Pancreas (tissue), 10 donors: Measurements from ENCODE around the gene OSBPL6. TPM values are rescaled to one million over a fixed set of nuclear protein-coding genes. Genes with fewer than 3 reads are reported as not detected.
"Not testable (repeated sequence)": the region's sequence is repeated elsewhere in the genome, so short reads cannot be mapped to it uniquely, and the experiment has no call there.

Experiments
- ATAC-seq, 4 donors: fragments of 200-7000 bp; cut with Tn5 transposase; one replicate each; pipeline versions ENCODE4 v1.8.0 to v1.9.1; 2020; ENCODE audit warnings: mild to moderate bottlenecking in 4 of 4, moderate library complexity in 4 of 4
- DNase-seq, 6 donors: peaks; one replicate each; pipeline ENCODE4 v3.0.0-alpha.2; 2020
- FAIRE-seq: peaks from 2 replicates; lab custom pipeline; 2012; peaks lifted over from hg19 to GRCh38; lab: Jason Lieb, UNC
- H3K27ac ChIP-seq, 4 donors: fragments of 200-600 bp; sonication (generic); 1 replicate in 3 of 4; 2 replicates in 1 of 4; pipeline versions ENCODE4 v1.5.0 to v1.8.0; 2020
- H3K27me3 ChIP-seq, 4 donors: fragments of 200-600 bp; one replicate each; pipeline ENCODE4 v1.8.0; 2021
- H3K36me3 ChIP-seq, 3 donors: fragments of 200-600 bp; sonication (generic) in 1 of 3; one replicate each; pipeline versions ENCODE4 v1.5.0 to v1.8.0; 2020 to 2021
- H3K4me1 ChIP-seq, 3 donors: fragments of 200-600 bp; one replicate each; pipeline ENCODE4 v1.8.0; 2021
- H3K4me3 ChIP-seq, 4 donors: fragments of 200-600 bp; sonication (generic) in 2 of 4; one replicate each; pipeline versions ENCODE4 v1.5.0 to v1.8.0; 2020 to 2021
- H3K9me3 ChIP-seq, 4 donors: fragments of 200-600 bp; one replicate each; pipeline ENCODE4 v1.8.0; 2021
- WGBS, 2 donors: extraction: QIAGEN DNeasy Blood & Tissue Kit; methylation state at CpG; one replicate each; pipeline ENCODE4 v1.1.7; 2013; 5-methylcytosine and 5-hydroxymethylcytosine counted together
- intact Hi-C, 3 donors: fragments of 100-400 bp; cut with DNase I; formaldehyde crosslinking; loops; one replicate each; pipeline versions ENCODE4 v1.11.1 to v1.14.2; 2022
- polyA plus RNA-seq, 2 donors: library from polyadenylated mRNA; stranded (reverse); fragments of 200-250 nt; gene quantifications; one replicate each; pipeline ENCODE4 v1.2.3, GENCODE V29; 2013
- total RNA-seq, 6 donors: library from RNA; stranded (reverse); fragmentation: NEBNext Ultra II Directional in 4 of 6; extraction: Animal tissue kit (Norgen Biotek cat#: 25700) in 4 of 6; gene quantifications; one replicate each; pipeline versions ENCODE4 v1.2.1 to v1.2.4, GENCODE V29; 2021 to 2023
- TF ChIP-seq, protein P1 (sequence below), 4 donors: fragments of 200-600 bp; sonication (generic) in 3 of 4; IDR thresholded peaks; one replicate each; pipeline versions ENCODE4 v1.5.0 to v1.8.0; 2021; ENCODE audit warnings: antibody characterized with exemption in 4 of 4
- donor health status: healthy with polysubstance abuse.
- donor health status: DM: no; HTN: no; CAD: no; lungs with moderate emphysema.
- donor health status: DM: no; HTN: no; CAD: no.
- donor health status: control.
- donor health status: control.
- donor health status: Bipolar disorder and iron deficiency.
- donor health status: DM: yes; HTN: yes; CAD: no.
- donor health status: DM: no; HTN: no; CAD: no.
- donor health status: DM: no; HTN: no; CAD: no.
- donor health status: DM: yes; HTN: yes; CAD: no.

OSBPL6 gene
- total and polyA plus RNA-seq, 8 donors: 0.30 to 1.4 (median 0.79) TPM

DNA sequence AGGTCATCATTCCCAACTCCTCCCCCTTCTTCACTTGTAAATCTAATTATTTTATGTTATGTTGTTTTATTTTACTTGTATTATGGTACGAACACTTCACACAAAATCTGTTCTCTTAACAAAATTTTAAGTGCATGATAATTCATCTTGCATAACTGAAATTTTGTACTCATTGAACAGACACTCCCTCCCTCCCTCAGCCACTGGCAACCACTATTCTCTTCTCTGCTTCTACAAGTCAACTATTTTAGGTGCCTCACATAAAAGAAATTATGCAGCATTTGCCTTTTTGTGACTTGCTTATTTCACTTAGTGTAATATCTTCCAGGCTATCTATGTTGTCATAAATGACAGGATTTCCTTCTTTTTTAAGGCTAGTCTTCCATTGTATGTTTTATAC, 30.4 kb upstream of the OSBPL6 start:
- no peaks in the 10 kb centered on the region for H3K9me3 ChIP-seq
- H3K4me1 ChIP-seq: no peaks in the 10 kb centered on the region
- intact Hi-C loops: no loop called here
- no peak overlapping the region for H3K27ac ChIP-seq
- H3K27me3 ChIP-seq: no peaks in the 10 kb centered on the region
- TF ChIP-seq, protein P1, sequence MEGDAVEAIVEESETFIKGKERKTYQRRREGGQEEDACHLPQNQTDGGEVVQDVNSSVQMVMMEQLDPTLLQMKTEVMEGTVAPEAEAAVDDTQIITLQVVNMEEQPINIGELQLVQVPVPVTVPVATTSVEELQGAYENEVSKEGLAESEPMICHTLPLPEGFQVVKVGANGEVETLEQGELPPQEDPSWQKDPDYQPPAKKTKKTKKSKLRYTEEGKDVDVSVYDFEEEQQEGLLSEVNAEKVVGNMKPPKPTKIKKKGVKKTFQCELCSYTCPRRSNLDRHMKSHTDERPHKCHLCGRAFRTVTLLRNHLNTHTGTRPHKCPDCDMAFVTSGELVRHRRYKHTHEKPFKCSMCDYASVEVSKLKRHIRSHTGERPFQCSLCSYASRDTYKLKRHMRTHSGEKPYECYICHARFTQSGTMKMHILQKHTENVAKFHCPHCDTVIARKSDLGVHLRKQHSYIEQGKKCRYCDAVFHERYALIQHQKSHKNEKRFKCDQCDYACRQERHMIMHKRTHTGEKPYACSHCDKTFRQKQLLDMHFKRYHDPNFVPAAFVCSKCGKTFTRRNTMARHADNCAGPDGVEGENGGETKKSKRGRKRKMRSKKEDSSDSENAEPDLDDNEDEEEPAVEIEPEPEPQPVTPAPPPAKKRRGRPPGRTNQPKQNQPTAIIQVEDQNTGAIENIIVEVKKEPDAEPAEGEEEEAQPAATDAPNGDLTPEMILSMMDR (IDR thresholded peaks at IDR 0.05): no peak
- no peaks in the 10 kb centered on the region for H3K36me3 ChIP-seq
- ATAC-seq: no peak
- 38 to 61% methylated on average over 1 of the region's 1 CpG for WGBS, 2 donors
- no peak overlapping the region for H3K4me3 ChIP-seq
- FAIRE-seq: no peak
- DNase-seq: no peak

DNA sequence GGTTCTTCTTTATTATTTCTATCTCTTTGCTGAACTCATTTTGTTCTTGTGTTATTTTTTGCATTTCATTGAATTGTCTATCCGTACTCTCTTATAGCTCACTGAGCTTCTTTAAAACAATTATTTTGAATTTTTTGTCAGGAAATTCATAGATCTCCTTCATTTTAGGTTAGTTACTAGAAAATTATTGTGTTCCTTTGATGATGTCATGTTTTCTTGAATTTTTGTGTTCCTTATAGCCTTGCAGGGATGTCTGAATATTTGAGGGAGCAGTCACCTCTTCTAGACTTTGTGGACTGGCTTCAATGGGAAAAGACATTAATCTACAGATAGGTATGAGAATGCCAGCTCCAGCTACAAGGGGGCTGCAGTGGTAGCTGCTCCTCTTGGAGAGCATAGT, 20.7 kb upstream of the OSBPL6 start:
- no peaks in the 10 kb centered on the region for H3K9me3 ChIP-seq
- DNase-seq (no peak), FAIRE-seq (no peak), ATAC-seq (no peak)
- H3K4me1 ChIP-seq: no peaks in the 10 kb centered on the region
- H3K36me3 ChIP-seq: no peaks in the 10 kb centered on the region
- no peak overlapping the region for H3K27ac ChIP-seq
- H3K27me3 ChIP-seq: no peaks in the 10 kb centered on the region
- 87 to 89% methylated on average over 1 of the region's 1 CpG for WGBS, 2 donors
- TF ChIP-seq, protein P1 (IDR thresholded peaks at IDR 0.05): no peak
- intact Hi-C loops: no loop called here
- H3K4me3 ChIP-seq: no peak overlapping the region

DNA sequence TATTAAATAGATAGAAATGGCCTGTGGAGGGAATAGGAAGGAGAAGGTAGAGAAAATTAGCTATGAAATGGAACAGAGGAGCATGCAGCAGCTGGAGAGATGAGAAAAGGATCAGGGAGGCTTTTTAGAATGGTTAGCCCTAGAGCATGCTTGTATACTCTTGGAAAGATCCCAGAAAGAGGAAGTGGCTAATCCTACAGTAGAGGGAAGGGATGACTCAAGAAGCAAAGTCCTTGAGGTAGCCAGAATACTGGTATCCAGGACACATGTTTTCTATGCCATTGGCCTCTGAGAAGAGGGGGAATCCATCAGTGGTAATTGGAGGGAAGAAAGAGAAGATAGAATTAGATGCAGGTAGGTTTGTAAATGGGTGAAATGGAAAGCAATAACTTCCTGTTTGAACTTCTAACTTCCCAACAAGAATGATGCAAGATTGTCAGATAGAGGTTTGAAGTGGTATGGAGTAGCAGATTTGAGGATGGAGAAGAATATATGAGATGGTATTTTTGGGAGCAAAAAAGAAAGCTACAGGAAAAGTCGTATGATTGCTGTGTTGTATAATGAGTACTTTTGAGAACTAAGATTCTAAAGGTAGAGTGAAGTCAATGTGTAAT, 17.1 kb upstream of the OSBPL6 start:
- no peaks in the 10 kb centered on the region for H3K27me3 ChIP-seq
- WGBS, 2 donors: 75% methylated on average over 1 of the region's 1 CpG
- H3K36me3 ChIP-seq: no peaks in the 10 kb centered on the region
- H3K4me1 ChIP-seq: no peaks in the 10 kb centered on the region
- TF ChIP-seq, protein P1 (IDR thresholded peaks at IDR 0.05): no peak
- no peak overlapping the region for H3K4me3 ChIP-seq
- H3K9me3 ChIP-seq: no peaks in the 10 kb centered on the region
- FAIRE-seq (no peak), ATAC-seq (no peak), DNase-seq (no peak)
- H3K27ac ChIP-seq: no peak overlapping the region
- intact Hi-C loops: no loop called here

DNA sequence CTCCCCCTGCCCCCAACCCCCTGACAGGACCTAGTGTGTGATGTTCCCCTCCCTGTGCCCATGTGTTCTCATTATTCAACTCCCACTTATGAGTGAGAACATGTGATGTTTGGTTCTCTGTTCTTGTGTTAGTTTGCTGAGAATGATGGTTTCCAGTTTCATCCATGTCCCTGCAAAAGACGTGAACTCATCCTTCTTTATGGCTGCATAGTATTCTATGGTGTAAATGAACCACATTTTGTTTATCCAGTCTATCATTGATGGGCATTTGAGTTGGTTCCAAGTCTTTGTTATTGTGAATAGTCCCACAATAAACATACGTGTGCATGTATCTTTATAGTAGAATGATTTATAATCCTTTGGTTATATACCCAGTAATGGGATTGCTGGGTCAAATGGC, 13.7 kb upstream of the OSBPL6 start:
- FAIRE-seq, H3K9me3 ChIP-seq, ATAC-seq, DNase-seq, H3K4me1 ChIP-seq, H3K27ac ChIP-seq, H3K27me3 ChIP-seq, H3K36me3 ChIP-seq, H3K4me3 ChIP-seq, intact Hi-C loops: not testable (repeated sequence)
- 77 to 78% methylated on average over 2 of the region's 2 CpGs for WGBS, 2 donors

DNA sequence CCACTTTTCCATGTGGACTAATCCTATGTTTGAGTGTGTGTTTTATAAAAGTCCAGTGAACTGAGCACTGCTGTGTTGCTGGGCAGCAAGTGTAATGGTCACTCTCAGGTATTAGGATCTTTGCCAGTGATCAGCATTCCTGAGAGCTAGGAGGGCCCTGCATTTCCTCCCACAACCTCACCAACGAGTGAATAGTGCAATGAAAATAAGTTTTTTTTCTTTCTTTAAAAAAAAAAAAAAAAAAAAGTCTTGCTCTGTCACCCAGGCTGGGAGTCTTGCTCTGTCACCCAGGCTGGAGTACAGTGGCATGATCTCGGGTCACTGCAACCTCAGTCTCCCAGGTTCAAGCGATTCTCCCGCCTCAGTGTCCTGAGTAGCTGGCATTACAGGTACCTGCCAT, 6.5 kb upstream of the OSBPL6 start:
- TF ChIP-seq, protein P1 (IDR thresholded peaks at IDR 0.05): no peak
- Histone ChIP-seq H3K9me3 (no peaks in the 10 kb centered on the region), H3K36me3 (no peaks in the 10 kb centered on the region), H3K27me3 (no peaks in the 10 kb centered on the region), H3K4me3 (no peak overlapping the region), H3K27ac (no peak overlapping the region), H3K4me1 (no peaks in the 10 kb centered on the region)
- DNase-seq (no peak), ATAC-seq (no peak), FAIRE-seq (no peak)
- WGBS, 2 donors: 82 to 84% methylated on average over 4 of the region's 4 CpGs
- intact Hi-C loops: no loop called here
